ENCODE measurements around the gene RTN4.
"Not testable (repeated sequence)": the region's sequence is repeated elsewhere in the genome, so short reads cannot be mapped to it uniquely, and the experiment has no call there.

RTN4 gene

GRCh38 chr2:55050100-55050994, at the start of gene RTN4:
TSS of gene RTN4 (minus strand) at chr2:55050451. CDS start at chr2:55050300, 151 bp downstream.
- peak; percentile 100 for DNase-seq (ENCODE audit: low read depth)

- no peak for DNase-seq (ENCODE audit: low read depth)
These were observed 49.2 kb upstream of the RTN4 start for GRCh38 chr2:55099493-55099877.

GRCh38 chr2:55097461-55098410, 47.5 kb upstream of the RTN4 start:
- DNase-seq (ENCODE audit: low read depth): peak; percentile 46

- no peak for DNase-seq (ENCODE audit: low read depth)
These were observed 46.8 kb upstream of the RTN4 start for GRCh38 chr2:55097082-55097460.

- no peak for DNase-seq (ENCODE audit: low read depth)
These were observed 46.3 kb upstream of the RTN4 start for GRCh38 chr2:55096586-55096985.

GRCh38 chr2:55093381-55093780, 43.1 kb upstream of the RTN4 start:
- peak; percentile 82 for DNase-seq (ENCODE audit: low read depth)

GRCh38 chr2:55092439-55092838, 42.2 kb upstream of the RTN4 start:
- DNase-seq (ENCODE audit: low read depth): no peak

GRCh38 chr2:55091681-55092080, 41.4 kb upstream of the RTN4 start:
- not testable (repeated sequence) for DNase-seq (ENCODE audit: low read depth)

- peak; percentile 65 for DNase-seq (ENCODE audit: low read depth)
These were observed 40.5 kb upstream of the RTN4 start for GRCh38 chr2:55090702-55091101.

- DNase-seq (ENCODE audit: low read depth): no peak
These were observed 39.5 kb upstream of the RTN4 start for GRCh38 chr2:55089726-55090125.

GRCh38 chr2:55088400-55088799, 38.1 kb upstream of the RTN4 start:
- no peak for DNase-seq (ENCODE audit: low read depth)

- no peak for DNase-seq (ENCODE audit: low read depth)
These were observed 37.7 kb upstream of the RTN4 start for GRCh38 chr2:55087936-55088335.

- no peak for DNase-seq (ENCODE audit: low read depth)
These were observed 37.2 kb upstream of the RTN4 start for GRCh38 chr2:55087501-55087900.

GRCh38 chr2:55085113-55086040, 35.1 kb upstream of the RTN4 start:
- no peak for DNase-seq (ENCODE audit: low read depth)

- no peak for DNase-seq (ENCODE audit: low read depth)
These were observed 34.4 kb upstream of the RTN4 start for GRCh38 chr2:55084641-55085040.

GRCh38 chr2:55080204-55080738, 30.0 kb upstream of the RTN4 start:
- no peak for DNase-seq (ENCODE audit: low read depth)

GRCh38 chr2:55078956-55079355, 28.7 kb upstream of the RTN4 start:
- DNase-seq (ENCODE audit: low read depth): no peak

- no peak for DNase-seq (ENCODE audit: low read depth)
These were observed 26.5 kb upstream of the RTN4 start for GRCh38 chr2:55076721-55077120.

GRCh38 chr2:55076019-55076418, 25.8 kb upstream of the RTN4 start:
- DNase-seq (ENCODE audit: low read depth): not testable (repeated sequence)

GRCh38 chr2:55073000-55073983, 23.0 kb upstream of the RTN4 start:
- DNase-seq (ENCODE audit: low read depth): peak; percentile 63

Measured in EH (cell line).